ENCODE measurements around the gene TSSK2.
"Not testable (repeated sequence)": the region's sequence is repeated elsewhere in the genome, so short reads cannot be mapped to it uniquely, and the experiment has no call there.

Gene TSSK2

GRCh38 chr22:19146215-19146968 is 15.3 kb downstream of the TSSK2 start:
- DNase-seq: peak; percentile 4

- DNase-seq: no peak
Observed at GRCh38 chr22:19147195-19147780, 16.2 kb downstream of the TSSK2 start.

DNA sequence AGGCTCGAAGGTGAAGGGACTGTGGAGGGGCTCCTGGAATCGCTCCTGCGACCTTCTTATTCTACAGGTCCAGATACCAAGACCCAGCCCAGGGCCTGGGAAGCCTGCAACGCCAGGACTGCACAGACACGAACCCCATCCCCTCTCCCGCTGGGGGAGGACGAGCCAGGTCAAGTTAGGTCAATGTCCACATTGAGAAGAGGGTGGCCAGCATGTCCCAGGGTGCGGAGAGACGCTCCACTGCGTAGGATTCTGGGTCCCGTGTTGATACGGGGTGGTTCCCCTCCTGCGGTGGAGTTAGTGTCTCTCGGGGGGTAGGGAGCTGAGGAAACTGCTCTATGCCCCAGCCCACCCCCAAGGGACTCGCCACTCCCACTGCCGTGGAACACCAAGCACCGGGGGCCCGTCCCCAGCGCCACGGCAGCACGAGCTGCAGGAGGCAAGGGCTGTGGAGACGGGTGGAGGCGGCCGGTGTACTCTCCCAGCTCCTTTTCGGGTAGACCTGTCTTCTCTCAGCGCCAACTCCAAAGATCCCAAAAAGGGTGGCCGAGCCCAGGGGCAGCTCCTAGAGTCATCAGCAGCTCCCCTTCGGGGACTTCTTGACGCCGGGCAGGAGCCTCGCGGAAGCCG is 17.4 kb downstream of the TSSK2 start:
- DNase-seq: no peak

- no peak for DNase-seq
Observed at GRCh38 chr22:19149047-19149883, 18.2 kb downstream of the TSSK2 start.

GRCh38 chr22:19149991-19150390 is 18.9 kb downstream of the TSSK2 start, which contains the start of gene GSC2:
TSS of gene GSC2 (minus strand) at chr22:19150292. CDS start at chr22:19150283, 9 bp downstream.
- DNase-seq: no peak

DNA sequence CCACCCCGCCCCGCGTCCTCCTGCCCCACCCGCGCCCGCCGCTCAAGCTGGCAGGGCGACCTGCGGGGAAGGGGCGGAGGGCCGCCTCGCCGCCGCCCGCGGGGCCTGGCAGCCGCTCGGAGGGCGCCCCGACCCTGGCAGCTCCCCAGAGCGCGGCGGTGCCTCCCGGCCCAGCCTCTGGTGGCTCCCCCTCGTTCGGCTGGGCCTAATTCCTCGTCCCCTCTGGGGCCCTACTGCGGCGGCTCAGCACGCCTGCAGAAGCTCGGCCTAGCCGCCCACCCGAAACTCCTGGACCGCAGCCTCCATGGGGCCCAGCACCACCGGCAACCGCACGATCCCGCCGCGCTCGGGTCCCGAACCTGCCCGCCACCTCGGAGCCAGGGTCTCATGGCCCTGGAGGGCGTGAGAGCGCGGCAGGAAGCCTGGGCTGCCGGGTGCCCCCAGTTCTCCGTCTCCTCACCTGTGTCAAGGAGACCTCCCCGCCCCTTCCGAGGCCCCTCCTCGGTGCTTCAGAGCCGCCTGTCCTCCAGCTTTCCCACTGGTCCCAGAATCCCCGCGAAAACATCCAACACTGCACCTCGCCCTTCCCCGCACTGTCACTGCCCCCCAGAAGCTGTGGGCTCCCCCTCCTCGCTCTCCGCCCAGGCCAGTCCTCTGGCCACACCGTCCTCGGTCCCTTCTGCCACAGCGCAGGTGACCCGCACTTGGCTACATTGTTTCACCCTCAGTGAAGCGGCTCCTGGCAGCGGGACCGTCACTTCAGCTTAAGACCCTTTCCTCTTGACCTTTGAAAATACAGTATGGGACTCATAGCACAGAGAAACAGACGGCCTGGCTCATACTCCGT is 19.6 kb downstream of the TSSK2 start:
- no peak for DNase-seq

DNA sequence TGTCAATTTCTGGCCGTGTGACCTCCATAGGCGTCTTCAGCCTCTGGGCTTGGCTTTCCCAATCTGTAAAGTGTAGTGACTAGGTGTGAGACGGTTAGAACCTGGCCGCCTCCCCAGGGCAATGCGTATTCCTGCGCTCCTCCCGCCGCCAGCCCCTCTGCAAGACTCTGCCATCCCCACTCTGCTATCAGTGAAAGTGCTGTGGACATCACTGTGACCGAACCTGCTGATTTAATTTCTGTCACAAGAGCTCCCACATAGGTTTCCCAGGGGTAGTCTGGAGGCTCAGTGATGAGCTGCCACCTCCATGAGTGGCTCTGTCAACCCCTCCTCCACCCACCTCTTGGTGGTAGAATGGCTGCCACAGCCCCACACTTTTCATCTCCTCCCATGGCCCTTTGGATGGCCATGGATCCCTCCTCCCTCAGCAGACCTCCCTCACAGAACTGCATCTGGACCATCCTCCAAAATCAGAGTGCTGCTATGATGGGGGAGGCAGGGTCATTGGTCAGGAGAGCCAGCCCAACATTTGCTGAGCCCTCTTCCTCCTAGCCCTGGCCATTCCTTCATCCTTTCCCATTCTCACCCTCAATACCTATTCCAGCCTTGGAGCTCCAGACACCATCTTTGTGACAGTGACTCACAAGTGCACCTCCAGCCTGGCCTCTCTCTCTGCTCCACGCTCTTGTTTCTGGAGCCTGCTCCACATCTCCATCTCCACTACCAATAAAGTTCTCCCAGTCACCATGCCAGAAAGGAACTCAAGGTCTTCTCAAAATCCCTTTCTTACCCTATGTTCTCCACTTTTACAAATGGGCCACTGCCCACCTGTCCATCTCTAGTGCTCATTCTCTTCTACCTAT is 20.5 kb downstream of the TSSK2 start:
- no peak for DNase-seq

- no peak for DNase-seq
Observed at GRCh38 chr22:19152942-19153883, 22.1 kb downstream of the TSSK2 start.

DNA sequence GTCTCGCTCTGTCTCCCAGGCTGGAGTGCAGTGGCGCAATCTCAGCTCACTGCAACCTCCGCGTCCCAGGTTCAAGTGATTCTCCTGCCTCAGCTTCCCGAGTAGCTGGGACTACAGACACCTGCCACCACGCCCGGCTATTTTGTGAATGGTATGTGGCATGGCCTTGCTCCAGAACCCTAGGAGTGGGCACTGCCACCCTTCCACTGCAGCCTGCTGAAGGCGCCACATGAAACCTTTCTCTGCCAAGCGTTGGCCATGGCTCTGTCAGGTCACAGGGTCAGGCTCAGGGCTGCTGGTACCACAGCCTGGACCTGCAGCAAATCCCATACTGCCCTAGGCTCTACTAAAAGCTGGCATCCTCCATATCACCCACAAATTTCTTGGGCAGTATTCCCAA is 25.0 kb downstream of the TSSK2 start:
- DNase-seq: not testable (repeated sequence)

DNA sequence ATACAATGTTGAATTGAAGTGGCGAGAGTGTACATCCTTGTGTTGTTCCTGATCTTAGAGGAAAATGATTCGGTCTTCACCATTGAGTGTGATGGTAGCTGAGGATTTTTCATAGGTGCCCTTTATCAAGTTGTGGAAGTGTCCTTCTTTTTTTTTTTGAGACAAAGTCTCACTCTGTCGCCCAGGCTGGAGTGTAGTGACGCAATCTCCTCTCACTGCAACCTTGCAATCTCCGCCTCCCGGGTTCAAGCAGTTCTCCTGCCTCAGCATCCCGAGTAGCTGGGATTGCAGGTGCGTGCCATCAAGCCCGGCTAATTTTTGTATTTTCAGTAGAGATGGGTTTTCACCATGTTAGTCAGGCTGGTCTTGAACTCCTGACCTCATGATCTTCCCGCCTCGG is 27.5 kb downstream of the TSSK2 start:
- DNase-seq: not testable (repeated sequence)

GRCh38 chr22:19164425-19164824 is 33.3 kb downstream of the TSSK2 start:
- no peak for DNase-seq

DNA sequence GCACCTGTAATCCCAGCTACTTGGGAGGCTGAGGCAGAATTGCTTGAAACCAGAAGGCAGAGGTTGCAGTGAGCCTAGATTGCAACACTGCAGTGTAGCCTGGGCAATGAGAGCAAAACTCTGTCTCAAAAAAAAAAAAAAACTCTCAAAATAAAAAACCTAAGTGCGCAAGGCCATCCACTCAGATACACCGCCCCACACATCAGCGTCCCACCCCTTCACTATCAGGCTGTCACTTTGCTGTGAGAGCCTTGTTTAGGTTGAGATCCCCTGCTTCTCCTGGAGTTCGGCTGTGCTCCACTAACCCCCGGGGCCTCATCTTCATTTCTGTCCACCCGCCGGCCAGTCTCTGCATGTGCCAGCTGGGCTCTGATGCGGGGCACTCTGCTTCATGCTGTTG is 35.3 kb downstream of the TSSK2 start:
- no peak for DNase-seq

DNA sequence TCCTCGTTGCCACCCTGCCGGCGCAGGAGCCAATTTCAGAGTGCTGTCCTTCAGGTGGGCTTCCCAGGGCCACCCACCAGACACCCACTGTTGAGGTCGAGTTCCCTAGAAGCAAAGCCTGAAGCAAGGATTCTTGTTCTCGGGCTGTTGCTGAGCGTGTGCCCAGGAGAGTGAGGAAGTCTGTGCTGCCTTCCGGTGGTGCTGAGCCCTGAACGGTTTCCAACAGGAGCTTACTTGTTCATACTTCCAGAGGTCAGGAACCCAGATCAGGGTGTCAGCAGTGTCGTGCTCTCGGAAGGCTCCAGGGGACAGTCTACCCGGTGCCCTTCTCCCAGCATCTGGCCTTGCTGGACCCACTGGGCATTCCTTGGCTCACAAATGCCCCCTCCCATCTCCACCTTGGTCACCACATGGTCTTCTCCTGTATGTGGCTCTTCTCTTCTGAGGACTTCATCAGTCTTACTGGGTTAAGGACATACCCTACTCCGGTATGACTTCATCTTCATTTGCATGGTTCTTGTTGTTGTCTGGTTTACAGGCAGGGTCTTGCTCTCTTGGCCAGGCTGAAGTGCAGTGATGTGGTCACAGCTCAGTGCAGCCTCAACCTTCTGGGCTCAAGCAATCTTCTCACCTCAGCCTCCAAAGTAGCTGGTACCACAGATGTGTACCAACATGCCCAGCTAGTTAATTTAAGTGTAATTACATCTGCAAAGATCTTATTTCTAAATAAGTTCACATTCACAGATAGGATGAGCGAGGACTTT is 36.2 kb downstream of the TSSK2 start:
- DNase-seq: no peak

GRCh38 chr22:19168088-19168890 is 37.2 kb downstream of the TSSK2 start:
- DNase-seq: no peak

DNA sequence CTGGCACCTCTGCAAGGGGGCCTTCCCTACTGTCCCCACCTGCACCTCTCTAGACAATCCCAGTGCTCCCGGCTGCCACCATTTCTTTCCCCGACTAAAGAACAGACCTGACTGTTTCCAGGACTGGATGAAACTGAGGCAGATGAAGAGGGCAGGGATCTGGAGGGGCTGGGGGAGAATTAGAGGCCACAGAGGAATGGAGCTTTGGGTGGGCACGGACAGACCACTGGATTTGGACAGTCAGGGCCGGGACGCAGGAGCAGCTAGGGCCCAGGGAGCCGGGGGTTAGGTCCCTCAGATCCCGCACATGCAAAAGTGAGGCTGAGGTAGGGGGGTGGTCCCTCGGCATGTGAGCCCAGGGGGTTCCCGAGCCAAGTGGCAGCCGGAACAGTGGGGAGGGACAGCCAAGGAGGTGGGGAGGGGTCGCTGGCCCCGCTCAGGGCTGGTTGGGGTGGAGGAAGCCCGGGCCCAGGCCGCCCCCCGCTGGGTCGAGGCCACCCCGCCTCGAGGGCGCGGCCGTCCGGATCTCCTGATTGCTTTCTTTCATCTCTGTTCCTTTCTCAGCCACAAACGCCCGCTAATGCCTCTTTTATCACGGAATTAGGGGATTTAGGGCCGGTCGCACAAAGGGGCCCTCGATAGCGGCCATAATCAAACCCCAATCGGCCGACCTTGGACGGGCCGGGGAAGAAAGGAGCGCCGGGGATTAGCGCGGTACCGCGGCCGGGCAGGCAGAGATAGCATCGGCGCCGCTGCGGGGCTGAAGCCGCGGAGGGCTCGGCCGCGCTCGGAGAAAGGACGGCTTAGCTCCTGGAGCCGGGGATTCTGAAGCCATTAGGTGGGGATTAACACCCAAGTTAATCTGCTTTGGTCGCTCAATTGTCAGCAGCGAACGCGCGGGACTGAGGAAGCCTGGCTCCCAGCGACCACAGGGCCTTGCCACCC is 38.2 kb downstream of the TSSK2 start:
- no peak for DNase-seq

- no peak for DNase-seq
Observed at GRCh38 chr22:19169947-19170318, 38.8 kb downstream of the TSSK2 start.

Data from RPMI8226 (cell line).